H1 (cell line): ENCODE results near the gene CCDC102A. TPM values are rescaled to one million over a fixed set of nuclear protein-coding genes. Genes with fewer than 3 reads are reported as not detected.

ENCODE experiments used
- polyA plus RNA-seq, 7 experiments: library from polyadenylated mRNA; depleted of rRNA in 3 of 7; stranded (reverse) in 5 of 7; unstranded in 2 of 7; fragments of >200 nt in 5 of 7; fragments of 200-250 nt in 2 of 7; gene quantifications; 1 replicate in 5 of 7; 2 replicates in 1 of 7; 4 replicates in 1 of 7; pipeline versions ENCODE4 v1.2.1 to v1.2.3, GENCODE V29; 2011 to 2013; ENCODE audit warnings: missing spikeins in 2 of 7, mixed read lengths in 2 of 7
- total RNA-seq: library from RNA; stranded (reverse); fragmentation: NEBNext Ultra II Directional; extraction: Animal tissue kit (Norgen Biotek cat#: 25700); gene quantifications from 2 replicates; pipeline ENCODE4 v1.2.1, GENCODE V29; 2021
- TF ChIP-seq, protein P1 (sequence below): fragments of 300-600 bp; sonication (generic); IDR thresholded peaks from 2 replicates; pipeline ENCODE4 v1.7.1; 2012; ENCODE audit warnings: low read length, moderate library complexity, mild to moderate bottlenecking, inconsistent platforms; ENCODE audit not compliant: insufficient replicate concordance

Gene CCDC102A
- total and polyA plus RNA-seq, 2 of the 8 experiments (the other 6 are each of a cell fraction or from before 2014, with no cell fraction given), result 4.0 to 7.5 TPM

DNA sequence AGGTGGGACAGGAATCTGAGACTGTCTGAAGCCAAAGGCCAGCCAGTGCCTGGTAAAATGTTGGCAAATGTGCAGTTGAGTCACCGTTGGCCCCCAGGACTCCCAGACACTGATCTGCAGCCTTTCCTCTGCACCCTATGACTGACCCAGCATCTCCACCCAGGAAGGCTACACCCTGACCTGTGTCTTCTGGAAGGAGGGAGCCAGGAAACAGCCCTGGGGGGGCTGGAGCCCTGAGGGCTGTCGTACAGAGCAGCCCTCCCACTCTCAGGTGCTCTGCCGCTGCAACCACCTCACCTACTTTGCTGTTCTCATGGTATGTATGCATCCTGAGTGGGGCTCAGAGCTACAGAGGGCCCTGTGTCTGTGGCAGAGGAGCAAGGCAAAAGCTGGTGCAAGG is 30.1 kb upstream of the CCDC102A start (continued):
- TF ChIP-seq, protein P1, sequence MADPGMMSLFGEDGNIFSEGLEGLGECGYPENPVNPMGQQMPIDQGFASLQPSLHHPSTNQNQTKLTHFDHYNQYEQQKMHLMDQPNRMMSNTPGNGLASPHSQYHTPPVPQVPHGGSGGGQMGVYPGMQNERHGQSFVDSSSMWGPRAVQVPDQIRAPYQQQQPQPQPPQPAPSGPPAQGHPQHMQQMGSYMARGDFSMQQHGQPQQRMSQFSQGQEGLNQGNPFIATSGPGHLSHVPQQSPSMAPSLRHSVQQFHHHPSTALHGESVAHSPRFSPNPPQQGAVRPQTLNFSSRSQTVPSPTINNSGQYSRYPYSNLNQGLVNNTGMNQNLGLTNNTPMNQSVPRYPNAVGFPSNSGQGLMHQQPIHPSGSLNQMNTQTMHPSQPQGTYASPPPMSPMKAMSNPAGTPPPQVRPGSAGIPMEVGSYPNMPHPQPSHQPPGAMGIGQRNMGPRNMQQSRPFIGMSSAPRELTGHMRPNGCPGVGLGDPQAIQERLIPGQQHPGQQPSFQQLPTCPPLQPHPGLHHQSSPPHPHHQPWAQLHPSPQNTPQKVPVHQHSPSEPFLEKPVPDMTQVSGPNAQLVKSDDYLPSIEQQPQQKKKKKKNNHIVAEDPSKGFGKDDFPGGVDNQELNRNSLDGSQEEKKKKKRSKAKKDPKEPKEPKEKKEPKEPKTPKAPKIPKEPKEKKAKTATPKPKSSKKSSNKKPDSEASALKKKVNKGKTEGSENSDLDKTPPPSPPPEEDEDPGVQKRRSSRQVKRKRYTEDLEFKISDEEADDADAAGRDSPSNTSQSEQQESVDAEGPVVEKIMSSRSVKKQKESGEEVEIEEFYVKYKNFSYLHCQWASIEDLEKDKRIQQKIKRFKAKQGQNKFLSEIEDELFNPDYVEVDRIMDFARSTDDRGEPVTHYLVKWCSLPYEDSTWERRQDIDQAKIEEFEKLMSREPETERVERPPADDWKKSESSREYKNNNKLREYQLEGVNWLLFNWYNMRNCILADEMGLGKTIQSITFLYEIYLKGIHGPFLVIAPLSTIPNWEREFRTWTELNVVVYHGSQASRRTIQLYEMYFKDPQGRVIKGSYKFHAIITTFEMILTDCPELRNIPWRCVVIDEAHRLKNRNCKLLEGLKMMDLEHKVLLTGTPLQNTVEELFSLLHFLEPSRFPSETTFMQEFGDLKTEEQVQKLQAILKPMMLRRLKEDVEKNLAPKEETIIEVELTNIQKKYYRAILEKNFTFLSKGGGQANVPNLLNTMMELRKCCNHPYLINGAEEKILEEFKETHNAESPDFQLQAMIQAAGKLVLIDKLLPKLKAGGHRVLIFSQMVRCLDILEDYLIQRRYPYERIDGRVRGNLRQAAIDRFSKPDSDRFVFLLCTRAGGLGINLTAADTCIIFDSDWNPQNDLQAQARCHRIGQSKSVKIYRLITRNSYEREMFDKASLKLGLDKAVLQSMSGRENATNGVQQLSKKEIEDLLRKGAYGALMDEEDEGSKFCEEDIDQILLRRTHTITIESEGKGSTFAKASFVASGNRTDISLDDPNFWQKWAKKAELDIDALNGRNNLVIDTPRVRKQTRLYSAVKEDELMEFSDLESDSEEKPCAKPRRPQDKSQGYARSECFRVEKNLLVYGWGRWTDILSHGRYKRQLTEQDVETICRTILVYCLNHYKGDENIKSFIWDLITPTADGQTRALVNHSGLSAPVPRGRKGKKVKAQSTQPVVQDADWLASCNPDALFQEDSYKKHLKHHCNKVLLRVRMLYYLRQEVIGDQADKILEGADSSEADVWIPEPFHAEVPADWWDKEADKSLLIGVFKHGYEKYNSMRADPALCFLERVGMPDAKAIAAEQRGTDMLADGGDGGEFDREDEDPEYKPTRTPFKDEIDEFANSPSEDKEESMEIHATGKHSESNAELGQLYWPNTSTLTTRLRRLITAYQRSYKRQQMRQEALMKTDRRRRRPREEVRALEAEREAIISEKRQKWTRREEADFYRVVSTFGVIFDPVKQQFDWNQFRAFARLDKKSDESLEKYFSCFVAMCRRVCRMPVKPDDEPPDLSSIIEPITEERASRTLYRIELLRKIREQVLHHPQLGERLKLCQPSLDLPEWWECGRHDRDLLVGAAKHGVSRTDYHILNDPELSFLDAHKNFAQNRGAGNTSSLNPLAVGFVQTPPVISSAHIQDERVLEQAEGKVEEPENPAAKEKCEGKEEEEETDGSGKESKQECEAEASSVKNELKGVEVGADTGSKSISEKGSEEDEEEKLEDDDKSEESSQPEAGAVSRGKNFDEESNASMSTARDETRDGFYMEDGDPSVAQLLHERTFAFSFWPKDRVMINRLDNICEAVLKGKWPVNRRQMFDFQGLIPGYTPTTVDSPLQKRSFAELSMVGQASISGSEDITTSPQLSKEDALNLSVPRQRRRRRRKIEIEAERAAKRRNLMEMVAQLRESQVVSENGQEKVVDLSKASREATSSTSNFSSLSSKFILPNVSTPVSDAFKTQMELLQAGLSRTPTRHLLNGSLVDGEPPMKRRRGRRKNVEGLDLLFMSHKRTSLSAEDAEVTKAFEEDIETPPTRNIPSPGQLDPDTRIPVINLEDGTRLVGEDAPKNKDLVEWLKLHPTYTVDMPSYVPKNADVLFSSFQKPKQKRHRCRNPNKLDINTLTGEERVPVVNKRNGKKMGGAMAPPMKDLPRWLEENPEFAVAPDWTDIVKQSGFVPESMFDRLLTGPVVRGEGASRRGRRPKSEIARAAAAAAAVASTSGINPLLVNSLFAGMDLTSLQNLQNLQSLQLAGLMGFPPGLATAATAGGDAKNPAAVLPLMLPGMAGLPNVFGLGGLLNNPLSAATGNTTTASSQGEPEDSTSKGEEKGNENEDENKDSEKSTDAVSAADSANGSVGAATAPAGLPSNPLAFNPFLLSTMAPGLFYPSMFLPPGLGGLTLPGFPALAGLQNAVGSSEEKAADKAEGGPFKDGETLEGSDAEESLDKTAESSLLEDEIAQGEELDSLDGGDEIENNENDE, result no peak
